ENCODE results near the gene TMEM91.
"Not testable (repeated sequence)": the region's sequence is repeated elsewhere in the genome, so short reads cannot be mapped to it uniquely, and the experiment has no call there.

The TMEM91 gene

DNA sequence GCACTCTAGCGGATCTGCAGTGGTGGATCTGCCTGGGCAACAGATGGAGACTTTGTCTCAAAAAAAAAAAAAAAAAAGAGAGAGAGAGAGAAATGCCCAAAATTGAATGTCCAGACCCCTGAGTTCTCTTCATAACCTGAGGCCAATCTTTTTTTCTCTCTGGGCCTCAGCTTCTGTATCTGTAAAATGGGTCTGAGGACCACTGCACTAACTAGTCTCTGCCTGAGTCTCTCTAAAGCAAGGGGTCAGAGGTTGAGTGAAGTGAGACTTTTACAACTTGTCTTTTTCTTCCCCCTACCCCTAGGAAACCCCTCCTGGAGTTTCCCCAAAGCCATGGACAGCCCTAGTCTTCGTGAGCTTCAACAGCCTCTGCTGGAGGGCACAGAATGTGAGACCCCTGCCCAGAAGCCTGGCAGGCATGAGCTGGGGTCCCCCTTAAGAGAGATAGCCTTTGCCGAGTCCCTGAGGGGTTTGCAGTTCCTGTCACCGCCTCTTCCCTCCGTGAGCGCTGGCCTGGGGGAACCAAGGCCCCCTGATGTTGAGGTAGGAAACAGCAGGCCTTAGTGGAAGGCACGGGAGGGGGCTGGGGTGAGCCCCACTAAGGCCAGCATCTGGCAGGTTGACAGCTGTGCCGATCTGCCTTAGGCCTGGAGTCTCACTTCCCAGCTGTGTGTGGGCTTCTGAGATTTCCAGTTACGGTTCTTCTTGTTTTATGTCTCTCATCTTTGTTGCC is 1.8 kb downstream of the TMEM91 start:
- peak; percentile 33 for ATAC-seq
- peak; percentile 31 for DNase-seq

DNA sequence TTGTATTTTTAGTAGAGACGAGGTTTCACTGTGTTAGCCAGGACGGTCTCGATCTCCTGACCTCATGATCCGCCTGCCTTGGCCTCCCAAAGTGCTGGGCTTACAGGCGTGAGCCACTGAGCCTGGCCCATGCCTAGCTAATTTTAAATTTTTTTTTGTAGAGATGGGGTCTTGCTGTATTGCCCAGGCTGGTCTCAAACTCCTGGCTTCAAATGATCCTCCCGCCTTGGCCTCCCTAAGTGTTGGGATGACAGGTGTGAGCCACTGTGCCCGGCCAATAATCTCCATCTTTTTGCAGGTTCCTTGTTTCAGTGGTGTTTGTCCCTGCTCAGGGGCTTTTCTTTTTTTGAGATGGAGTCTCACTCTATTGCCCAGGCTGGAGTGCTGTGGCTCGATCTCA is 5.2 kb downstream of the TMEM91 start:
- not testable (repeated sequence) for ATAC-seq, DNase-seq

DNA sequence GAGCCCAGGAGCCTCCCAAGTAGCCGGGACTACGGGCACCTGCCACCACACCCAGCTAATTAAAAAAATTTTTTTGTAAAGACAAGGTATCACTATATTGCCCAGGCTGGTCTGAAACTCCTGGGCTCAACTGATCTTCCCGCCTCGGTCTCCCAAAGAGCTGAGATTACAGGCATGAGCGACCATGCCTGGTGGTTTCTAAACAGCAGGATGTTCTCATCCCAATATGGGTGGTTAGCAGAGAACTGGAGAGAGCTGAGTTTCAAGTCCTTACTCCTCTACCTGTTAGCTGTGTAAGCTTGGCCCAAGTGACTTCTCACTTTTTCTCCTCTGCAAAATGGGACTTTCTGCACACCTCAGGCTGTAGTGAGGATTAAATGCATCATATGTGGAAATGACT is 8.0 kb downstream of the TMEM91 start:
- no peak for DNase-seq
- ATAC-seq = no peak

DNA sequence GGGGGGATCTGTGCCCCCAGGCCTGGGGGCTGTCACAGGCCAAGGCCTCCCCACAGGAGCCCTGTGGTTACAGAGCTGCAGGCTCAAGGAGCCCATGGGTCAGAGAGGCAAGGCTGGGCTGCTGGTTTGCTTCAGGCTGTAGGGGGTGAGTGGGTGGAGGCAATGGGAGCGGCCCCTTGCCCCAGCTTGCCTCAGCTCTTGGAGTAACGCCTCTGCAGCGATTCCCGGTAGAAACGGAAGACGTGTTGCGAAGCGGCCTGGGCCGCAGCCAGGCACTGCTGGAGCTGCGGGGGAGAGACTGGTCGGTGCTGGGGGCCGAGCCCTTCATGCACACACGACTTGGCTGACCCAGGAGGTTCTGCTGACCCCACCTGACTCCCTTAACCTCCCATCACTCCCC is 10.1 kb downstream of the TMEM91 start:
- ATAC-seq (no peak), DNase-seq (no peak)

DNA sequence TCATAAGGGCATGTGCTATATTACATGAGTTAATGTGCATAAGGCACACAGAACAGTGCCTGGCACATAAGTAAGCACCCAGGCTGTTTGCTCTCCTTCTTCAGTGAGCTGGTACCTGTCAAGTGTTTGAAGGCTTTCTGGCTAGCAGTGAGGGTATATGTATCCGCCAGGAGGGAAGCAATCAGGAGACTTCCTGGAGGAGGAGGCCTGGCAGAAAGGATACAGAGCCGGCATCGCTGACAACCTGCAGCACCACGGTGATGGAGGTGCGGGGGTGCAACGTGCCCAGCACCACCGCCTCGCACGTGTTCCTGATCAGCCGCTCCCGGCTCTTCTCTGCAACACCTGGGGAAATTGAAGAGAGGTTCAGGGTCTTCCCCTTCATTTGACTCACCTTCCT is 15.3 kb downstream of the TMEM91 start:
- no peak for DNase-seq
- ATAC-seq = no peak

DNA sequence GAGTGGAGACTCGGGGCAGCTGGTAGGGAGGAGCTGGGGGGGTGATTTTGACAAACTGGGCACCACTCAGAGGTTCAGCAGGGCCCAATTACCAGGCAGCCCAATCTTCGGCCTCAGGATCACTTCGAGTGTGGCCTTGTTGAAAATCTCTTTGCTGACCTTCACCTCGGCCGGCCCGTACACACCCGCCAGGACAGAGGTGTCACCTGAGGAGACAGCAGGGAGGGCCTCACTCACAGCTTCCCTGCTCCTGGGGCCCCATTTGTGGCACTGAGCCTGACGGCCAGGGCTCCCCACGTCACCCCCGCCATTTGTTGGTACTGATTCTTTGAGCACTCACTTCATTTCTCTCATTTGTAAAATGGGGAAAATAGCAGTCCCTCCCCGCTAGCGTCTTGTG is 16.4 kb downstream of the TMEM91 start:
- DNase-seq (no peak), ATAC-seq (no peak)

DNA sequence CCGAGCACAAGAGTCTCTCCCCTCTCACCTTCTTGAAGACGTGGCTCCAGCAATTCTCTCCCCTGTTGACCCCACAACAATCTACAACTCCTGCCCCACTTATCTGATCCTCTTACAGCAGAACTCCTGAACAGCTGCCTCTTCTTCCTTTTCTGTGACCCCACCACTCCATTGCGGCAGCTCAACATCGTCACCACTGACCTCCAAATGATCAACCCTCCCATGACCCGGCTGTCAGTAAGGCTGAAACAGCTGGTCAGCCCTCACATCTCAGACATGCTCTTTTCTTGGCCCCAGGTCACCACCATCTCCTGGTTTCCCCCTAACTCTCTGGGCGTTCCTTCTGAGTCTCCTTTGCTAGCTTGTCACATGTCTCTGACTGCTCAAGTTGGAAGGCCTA is 19.0 kb downstream of the TMEM91 start:
- DNase-seq (no peak), ATAC-seq (no peak)

DNA sequence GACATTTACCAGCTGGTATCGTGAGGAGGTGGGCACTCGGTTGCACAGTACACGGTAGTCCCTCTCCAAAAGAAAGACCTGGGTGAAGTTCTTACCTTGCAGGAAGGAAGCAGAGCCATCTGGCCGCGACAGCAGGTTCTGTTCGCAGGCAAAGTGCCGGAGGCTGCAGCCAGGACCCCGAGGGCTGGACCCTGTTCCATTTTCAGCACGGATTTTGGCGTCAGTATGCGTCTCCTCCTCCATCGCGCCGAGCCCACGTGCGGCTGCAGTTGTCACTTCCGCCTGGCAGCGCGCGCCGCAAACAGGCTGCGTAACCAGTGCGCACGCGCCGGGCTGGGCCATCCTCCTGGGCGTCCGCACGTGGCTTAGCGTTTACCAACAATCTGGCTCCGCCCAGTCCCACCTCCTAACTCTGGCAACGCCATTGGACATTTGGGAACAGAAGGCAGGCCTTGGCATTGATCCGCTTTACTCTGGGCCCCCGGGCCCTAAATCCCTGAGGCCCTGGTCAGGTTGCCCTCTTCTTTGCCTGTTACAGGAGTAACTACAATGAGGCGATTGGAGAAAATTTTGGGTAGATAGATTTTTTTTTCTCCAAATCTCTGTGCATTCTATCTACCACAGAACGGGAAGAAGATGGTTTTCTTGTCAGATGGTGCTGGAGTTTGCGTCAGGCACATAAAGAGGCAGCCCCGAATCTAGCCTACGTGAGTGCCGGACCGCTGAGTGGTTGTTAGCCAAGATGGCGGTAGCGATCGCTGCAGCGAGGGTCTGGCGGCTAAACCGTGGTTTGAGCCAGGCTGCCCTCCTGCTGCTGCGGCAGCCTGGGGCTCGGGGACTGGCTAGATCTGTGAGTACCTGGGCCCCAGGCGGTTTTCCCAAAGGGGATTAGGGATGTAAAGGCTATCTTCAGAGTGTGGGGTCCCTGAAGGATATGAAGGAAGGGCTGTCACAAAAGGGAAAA is 21.0 kb downstream of the TMEM91 start, which contains the start of the genes BCKDHA and EXOSC5:
BCKDHA (plus strand) TSS at position 733 of the 964 bp plus-strand sequence; CDS start at position 743, 10 bp downstream.
EXOSC5 (minus strand) TSS at position 274 of the 964 bp plus-strand sequence; CDS start at position 243, 31 bp downstream.
- peak; percentile 99 for ATAC-seq
- DNase-seq = peak; percentile 99

DNA sequence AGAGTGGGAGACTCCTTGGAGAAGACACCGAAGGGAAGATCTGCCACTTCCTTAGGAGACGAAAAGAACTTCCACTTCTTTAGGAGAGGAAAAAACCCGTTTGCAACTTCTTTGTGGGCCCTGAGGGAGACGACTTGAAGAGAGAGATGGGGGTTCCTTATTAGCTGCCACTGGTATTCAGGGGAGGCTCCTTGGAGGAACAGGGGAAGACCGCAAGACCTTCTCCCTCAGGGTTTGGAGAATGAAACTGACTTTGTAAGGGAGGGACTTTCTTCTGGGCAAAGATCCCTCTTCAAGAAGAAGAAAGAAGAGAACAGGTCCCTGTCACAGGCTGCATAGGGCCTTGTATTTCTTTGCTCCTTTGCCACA is 21.7 kb downstream of the TMEM91 start:
- DNase-seq = no peak
- ATAC-seq = no peak

DNA sequence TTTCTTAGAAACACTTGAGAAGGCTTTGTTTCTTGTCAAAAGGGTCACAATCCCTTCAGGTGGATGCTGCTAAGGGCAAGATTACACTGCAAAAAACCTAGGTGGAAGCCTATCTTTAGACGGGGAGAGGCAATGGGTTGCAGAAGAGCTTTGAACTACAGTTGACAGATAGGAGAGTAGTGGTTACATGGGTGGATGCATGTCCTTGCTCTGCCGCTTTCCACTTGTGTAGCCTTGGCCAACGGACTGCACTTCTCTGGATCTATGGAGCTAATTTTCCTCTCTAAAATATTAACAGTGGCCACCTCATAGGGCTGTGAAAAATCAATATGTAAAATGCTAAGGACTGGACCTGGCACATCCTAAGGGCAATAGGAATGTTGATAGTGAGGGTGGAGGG is 22.3 kb downstream of the TMEM91 start:
- ATAC-seq (no peak), DNase-seq (no peak)

DNA sequence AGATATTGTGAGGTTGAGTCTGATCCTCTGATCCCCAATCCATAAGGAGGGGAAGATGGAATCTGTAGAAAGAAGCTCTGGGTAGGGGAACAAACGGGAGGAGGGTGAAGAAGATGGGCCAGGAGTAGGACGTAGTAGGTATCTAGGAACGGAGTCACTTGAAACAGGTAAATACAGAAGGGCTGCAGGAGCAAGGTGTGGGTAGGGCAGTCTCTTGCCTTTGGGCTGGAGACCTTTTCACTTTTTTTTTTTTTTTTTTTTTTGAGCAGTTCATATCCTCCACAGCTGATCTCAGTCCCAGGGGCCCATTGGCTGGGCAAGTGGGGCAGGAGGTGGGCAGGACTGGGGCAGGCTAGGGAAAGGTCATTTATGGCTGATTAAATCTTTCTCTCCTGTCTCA is 22.8 kb downstream of the TMEM91 start:
- ATAC-seq = no peak
- DNase-seq = no peak

DNA sequence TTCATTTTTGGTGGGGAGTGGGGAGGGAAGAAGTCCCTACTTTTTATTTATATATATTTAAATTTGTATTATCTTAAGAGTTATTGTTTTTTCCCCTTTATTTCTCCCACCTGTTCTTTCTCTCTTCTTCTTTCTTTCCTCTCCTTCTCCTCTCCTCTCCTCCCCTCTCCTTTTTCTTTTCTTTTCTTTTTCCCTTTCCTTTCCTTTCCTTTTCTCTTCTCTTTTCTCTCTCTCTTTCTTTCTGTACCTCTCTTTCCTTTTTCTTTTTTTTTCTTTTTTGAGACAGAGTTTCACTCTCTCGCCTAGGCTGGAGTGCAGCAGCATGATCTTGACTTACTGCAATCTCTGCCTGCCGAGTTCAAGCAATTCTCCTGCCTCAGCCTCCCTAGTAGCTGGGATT is 23.2 kb downstream of the TMEM91 start:
- no peak for ATAC-seq

DNA sequence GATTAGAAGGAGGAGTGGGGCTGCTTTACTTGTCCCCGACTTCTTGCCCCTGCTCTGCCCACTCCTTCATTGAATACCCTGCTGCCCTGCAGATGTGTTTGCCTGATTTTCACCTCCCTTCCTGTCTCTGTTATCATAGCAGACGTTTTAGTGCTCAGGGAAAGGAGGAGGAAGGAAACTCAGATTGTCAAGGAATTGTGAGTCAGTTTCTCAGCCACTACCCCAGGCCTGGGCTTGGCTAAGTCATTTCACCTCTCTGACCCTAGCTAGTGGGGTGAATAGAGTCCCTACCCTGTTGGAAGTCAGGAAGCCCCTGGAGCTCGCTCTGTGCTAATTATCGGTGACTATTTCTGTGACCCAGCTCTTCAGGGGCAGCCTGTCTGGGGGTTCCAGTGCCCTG is 25.1 kb downstream of the TMEM91 start:
- DNase-seq (no peak), ATAC-seq (no peak)

More for the DNA sequence above, 23.2 kb downstream of the TMEM91 start:
- no peak for DNase-seq

DNA sequence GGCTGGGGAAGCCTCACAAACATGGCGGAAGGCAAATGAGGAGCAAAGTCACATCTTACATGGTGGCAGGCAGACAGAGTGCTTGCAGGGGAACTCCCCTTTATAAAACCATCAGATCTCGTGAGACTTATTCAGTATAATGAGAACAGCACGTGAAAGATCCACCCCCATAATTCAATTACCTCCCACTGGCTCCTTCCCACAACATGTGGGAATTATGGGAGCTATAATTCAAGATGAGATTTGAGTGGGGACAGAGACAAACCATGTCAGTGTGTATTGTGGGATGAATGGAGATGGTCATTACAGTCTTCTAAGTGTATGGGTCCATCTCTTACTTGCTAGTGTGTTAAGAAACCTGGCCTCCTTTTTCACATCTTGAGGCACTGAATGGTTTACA is 25.7 kb downstream of the TMEM91 start:
- no peak for ATAC-seq
- DNase-seq = no peak

DNA sequence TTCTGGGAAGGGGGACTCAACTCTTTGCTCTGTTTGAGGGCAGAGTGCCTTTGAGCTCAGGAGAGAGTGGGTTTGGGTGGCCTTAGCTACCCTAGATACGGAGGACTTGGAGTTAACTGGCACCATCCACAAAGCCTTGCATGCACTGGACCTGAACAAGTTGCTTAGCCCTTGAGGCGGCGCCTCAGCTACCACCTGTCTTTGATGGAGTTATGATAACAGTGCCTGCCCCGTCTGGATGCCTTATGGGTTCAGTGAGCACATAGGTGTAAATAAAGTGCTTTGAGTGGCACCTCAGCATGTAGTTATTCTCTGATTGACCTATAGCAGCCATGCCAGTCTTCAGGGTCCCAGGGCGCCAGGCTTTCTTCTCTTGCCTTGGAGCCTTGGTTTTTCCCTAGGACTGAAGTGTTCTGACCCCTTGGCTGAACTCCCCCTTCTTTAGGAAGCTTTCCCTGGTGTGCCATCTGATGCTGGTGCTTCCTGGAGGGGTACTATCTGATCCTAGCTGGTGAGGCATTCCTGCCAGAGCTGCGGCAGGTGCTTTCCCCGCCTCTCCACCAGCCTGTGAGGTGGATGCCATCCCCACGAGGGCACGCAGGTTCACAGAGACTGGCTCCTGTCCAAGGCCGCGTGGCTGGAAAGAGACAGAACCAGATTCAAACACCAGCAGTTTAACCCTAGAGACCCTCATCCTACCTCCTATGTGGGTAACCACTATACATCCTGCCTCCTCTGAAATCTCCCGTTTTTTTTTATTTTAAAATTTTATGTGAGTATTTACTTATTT is 27.0 kb downstream of the TMEM91 start:
- ATAC-seq (no peak), DNase-seq (no peak)

DNA sequence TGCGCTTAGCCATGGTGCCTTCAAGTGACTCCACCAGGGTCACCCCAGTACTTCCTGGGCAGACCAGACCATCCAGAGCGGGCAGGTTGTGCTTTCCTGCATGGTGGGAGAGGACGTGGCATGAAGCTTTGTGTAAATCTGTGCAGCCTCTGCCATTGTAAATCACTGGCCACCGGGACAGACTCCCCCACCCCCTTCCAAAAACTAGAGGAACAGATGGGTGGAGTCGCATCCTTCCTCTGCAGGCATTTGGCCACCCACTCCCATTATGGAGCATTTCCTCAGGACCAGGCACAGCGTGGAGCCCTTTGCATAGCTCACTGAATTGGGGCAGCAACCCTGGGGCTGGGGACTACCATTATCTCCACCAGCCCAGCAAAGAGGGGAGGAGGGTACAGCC is 29.4 kb downstream of the TMEM91 start:
- no peak for DNase-seq
- no peak for ATAC-seq

DNA sequence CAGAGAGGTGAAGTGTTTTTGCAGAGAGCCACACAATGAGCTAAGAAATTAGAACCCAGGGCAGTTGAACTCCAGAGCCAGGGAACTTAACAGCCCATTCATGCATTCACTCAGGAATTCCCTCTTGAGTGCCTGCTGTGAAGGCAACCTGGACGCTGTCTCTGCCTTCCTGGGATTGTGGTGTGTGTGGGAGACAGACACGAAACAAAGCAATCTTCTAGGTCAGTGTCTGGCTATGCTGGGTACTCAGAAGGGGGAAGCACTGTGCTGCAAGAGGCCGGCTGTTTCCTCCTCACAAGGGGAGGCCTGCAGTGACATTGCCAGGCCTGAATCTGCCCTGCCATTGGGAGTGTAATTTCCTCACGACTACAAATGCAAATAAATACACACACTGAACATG is 30.9 kb downstream of the TMEM91 start:
- DNase-seq = no peak
- no peak for ATAC-seq

DNA sequence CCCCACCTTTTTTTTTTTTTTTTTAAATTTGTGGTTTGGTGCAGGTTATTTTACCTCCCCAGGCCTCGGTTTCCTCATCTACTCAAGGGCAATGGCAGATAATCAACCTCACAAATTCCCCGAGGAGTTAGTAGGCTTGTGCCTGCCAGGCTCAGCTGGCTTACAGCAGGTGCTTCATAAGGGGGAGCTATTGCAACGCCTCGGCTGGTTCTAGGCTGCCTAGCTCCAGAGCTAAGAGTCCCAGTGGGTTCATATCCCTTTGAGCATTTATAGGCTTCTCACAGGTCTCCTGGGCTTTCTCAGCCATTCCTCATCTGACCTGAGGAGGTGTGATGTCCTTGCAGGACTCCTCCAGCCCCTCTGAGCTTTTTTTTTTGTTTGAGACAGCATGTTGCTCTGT is 31.9 kb downstream of the TMEM91 start:
- ATAC-seq = no peak
- no peak for DNase-seq

DNA sequence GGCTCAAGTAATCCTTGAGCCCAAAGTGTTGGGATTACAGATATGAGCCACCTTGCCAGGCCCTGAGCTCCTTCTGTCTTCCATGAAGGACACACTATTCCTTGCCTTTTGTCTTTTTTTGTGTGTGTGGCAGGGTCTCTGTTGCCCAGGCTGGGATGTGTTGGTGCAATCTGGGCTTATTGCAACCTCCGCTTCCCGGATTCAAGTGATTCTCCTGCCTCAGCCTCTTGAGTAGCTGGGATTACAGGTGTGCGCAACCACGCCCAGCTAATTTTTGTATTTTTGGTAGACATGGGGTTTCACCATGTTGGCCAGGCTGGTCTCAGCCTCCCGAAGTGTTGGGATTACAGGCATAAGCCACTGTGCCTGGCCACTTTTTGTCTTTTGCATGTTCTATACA is 32.5 kb downstream of the TMEM91 start:
- not testable (repeated sequence) for DNase-seq, ATAC-seq

DNA sequence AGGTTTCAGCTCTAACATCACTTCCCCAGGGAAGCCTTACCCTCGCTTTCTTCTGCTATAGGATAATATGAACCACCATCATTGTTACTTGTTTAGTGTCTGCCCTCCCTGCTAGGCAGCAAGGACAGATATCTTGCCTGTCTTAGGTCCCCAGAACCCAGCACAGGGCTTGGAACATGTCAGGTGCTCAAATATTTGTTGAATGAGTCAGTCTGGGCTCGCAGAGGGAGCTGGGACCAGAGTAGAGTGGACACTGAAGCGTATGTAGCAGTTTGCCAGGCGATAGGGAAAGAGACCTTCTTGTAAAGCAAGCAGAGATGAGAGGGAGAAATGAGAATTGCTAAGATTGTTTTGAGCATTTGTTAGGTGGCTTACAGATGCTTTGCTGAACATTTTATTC is 33.0 kb downstream of the TMEM91 start:
- ATAC-seq (no peak), DNase-seq (no peak)

DNA sequence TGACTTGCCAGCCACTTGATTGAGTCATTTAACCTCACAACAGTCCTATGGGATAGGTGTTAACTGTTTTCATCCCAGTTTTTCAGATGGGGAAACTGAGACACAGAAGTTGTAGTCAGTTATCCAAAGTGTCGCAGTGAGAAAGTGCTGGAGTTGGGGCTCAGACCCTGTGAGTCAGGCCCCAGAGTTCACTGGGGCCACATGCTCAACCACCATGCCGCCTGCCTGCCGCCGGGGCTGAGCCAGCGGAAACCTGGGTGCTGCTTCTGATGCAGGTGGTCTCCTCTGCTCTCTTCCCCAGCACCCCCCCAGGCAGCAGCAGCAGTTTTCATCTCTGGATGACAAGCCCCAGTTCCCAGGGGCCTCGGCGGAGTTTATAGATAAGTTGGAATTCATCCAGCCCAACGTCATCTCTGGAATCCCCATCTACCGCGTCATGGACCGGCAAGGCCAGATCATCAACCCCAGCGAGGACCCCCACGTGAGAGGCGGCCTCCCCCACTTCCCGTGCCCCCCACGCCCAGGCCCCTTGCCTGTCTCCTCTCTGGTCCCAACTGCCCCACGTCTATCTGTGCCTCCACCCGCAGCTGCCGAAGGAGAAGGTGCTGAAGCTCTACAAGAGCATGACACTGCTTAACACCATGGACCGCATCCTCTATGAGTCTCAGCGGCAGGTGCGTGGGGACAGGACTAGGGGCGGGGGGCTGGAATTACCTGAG is 34.2 kb downstream of the TMEM91 start:
- DNase-seq (no peak), ATAC-seq (peak; percentile 25)

Data from stimulated activated naive CD8-positive, alpha-beta T cell treated with anti-CD3 and anti-CD28 coated beads, Interleukin-15, Interleukin-2, amounts not matched to agents 100 U/mL and 50 U/mL, for 24 hours (primary cell).